ENCODE measurements around the gene RFPL2.
"Not testable (repeated sequence)": the region's sequence is repeated elsewhere in the genome, so short reads cannot be mapped to it uniquely, and the experiment has no call there.

RFPL2 gene

DNA sequence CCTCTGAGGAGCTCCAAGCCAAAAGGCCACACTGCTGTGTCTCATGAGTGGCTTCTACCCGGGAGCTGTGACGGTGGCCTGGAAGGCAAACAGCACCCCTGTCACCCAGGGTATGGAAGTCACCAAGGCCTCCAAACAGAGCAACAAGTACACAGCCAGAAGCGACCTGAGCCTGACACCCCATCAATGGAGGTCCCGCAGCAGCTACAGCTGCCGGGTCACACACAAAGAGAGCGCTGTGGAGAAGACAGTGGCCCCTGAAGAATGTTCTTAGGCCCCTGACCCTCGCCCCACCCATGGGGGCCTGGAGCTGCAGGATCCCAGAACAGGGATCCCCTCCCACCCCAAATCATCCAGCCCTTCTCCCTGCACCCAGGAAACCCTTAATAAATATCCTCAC, 4.9 kb downstream of the RFPL2 start:
- no peak for DNase-seq (ENCODE audit: low read depth)
- TF ChIP-seq, protein P1, sequence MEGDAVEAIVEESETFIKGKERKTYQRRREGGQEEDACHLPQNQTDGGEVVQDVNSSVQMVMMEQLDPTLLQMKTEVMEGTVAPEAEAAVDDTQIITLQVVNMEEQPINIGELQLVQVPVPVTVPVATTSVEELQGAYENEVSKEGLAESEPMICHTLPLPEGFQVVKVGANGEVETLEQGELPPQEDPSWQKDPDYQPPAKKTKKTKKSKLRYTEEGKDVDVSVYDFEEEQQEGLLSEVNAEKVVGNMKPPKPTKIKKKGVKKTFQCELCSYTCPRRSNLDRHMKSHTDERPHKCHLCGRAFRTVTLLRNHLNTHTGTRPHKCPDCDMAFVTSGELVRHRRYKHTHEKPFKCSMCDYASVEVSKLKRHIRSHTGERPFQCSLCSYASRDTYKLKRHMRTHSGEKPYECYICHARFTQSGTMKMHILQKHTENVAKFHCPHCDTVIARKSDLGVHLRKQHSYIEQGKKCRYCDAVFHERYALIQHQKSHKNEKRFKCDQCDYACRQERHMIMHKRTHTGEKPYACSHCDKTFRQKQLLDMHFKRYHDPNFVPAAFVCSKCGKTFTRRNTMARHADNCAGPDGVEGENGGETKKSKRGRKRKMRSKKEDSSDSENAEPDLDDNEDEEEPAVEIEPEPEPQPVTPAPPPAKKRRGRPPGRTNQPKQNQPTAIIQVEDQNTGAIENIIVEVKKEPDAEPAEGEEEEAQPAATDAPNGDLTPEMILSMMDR (conservative IDR thresholded peaks at IDR 0.05; ENCODE audit: low read length), result no peak

DNA sequence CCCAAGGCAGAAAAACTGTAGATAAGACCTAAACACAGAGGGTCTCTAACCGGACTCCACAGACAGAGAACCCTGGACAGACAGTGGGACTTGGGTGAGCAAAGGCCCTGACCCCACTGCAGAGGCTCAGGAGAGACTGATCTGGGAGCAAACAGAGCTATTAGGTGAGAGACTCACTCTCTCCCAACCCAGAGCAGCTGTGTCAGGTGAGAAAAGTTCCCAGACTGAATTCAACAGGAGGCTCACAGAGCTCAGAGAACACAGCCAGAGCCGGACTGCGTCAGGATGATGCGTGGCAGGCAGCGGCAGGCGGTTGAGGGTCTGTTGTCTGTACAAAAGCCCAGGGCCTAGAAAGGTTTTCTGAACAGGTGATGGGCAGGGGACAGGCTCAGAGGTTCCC, 5.5 kb downstream of the RFPL2 start:
- no peak for DNase-seq (ENCODE audit: low read depth)
- TF ChIP-seq, protein P1 (conservative IDR thresholded peaks at IDR 0.05; ENCODE audit: low read length), result no peak
- no peak overlapping the region for H3K4me3 ChIP-seq (ENCODE audit: low read length)

More for the DNA sequence above, 4.9 kb downstream of the RFPL2 start:
- no peak overlapping the region for H3K4me3 ChIP-seq (ENCODE audit: low read length)

DNA sequence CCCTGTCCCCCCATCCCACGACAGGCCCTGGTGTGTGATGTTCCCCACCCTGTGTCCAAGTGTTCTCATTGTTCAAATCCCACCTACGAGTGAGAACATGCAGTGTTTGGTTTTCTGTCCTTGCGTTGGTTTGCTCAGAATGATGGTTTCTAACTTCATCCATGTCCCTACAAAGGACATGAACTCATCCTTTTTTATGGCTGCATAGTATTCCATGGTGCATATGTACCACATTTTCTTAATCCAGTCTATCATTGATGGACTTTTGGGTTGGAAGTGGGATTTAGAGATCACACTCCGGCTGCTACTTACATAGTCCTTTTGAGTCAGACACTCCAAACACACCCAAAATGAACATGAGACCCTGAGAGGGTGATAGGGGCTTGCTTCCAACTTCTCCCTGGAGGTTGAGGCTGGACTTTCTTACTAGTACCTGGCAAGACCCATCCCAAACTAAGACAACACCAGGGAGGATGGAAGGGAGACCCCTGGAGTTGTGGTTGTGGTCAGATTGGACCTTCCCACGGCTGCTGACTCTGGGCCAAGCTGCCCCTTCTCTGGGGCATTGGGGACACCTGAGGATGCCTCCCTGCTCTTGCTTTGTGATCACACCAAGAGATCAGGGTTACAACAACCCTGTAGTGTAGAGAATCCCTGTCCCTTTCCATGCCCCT, 7.2 kb downstream of the RFPL2 start:
- DNase-seq (ENCODE audit: low read depth); H3K4me3 ChIP-seq (ENCODE audit: low read length): not testable (repeated sequence)

DNA sequence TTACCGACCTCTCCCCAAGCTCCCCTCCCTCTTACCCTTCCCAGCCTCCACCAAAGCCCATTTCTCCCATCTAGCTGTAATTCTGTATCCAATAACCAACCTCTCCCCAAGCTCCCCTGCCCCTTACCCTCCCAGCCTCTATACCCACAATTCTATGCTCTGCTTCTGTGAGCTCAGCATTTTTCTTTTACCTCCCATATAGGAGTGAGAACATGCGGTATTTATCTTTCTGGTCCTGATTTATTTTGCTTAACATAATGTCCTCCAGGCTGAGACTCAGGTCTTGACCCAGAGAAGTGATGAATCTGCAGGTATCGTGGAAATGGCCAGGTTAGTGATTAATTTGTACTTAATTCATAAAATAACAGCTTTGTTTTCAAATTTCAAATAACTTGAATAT, 9.0 kb downstream of the RFPL2 start:
- not testable (repeated sequence) for DNase-seq (ENCODE audit: low read depth); H3K4me3 ChIP-seq (ENCODE audit: low read length)

DNA sequence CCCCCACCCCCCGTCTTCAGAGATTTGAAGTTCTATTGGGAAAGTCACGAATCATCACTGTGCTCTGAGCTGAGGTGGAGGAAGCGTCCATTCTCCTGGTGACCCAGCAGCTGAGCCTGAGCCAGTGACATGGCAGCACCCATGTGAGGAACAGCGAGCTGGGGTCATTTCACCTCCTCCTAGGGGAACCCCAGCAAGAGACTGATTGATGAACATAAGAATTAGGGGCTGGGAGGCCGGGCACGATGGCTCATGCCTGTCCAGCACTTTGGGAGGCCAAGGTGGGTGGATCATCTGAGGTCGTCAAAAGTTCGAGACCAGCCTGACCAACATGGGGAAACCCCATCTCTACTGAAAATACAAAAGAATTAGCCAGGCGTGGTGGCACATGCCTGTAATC, 11.5 kb downstream of the RFPL2 start:
- not testable (repeated sequence) for DNase-seq (ENCODE audit: low read depth); H3K4me3 ChIP-seq (ENCODE audit: low read length)

DNA sequence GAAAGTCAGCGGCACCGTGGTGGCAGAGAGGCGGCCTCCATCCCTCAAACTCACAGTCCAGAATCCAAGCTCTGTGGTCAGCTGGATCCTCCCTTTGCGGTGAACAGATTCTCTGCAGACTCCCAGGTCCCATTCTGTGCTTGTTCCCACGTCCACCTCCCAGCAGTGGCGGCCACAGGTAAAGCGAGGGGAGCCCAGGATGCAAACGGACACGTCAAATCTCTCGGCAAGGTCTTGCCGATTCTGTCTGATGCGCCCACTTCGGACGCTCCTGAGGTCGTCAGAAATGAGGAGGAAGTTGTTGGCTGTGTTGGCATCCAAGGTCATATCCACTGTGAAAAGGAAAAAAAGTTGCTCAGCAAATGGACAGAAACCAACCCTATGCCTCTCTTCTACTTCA, 13.9 kb downstream of the RFPL2 start:
- not testable (repeated sequence) for H3K4me3 ChIP-seq (ENCODE audit: low read length); DNase-seq (ENCODE audit: low read depth)

DNA sequence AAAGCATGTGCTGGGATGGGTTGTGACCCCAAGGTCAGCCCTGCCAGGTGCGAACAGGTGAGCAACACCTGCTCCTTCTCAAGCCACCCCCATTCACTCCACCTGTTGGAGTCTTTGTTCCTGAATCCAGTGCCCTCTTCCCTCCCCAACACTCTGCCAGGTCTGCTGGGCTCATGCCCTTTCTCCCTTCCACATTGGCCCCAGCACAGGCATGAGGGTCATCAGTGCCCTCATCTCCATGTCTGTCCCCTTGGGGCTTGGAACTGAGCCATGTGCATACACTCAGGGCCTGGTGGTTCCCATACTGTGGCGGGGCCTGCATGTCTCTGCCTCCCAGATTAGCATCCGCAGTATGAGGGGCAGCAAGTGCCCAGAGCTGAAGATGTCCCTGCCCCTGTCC, 19.1 kb downstream of the RFPL2 start:
- H3K4me3 ChIP-seq (ENCODE audit: low read length), result no peak overlapping the region
- TF ChIP-seq, protein P1 (conservative IDR thresholded peaks at IDR 0.05; ENCODE audit: low read length), result no peak
- no peak for DNase-seq (ENCODE audit: low read depth)

DNA sequence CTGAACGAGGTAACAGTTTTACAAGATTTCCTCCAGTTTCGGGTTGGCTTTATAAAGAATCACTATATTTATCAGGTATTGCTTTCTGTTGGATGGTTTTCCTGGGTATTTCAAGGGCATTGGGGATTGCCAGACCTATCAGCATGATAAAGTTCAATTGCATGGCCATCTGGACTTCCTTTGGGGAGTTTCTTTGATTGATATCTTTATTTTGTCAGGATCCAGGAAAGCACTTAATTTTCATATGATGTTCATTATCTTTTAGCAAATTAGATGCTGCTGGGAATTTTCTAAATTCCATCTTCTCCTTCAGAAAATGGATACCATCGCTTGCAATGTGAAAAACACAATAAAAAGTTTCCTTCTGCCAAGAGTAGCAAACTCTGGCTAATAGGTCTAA, 21.2 kb downstream of the RFPL2 start:
- H3K4me3 ChIP-seq (ENCODE audit: low read length), result no peak overlapping the region
- TF ChIP-seq, protein P1 (conservative IDR thresholded peaks at IDR 0.05; ENCODE audit: low read length), result no peak
- DNase-seq (ENCODE audit: low read depth), result no peak

DNA sequence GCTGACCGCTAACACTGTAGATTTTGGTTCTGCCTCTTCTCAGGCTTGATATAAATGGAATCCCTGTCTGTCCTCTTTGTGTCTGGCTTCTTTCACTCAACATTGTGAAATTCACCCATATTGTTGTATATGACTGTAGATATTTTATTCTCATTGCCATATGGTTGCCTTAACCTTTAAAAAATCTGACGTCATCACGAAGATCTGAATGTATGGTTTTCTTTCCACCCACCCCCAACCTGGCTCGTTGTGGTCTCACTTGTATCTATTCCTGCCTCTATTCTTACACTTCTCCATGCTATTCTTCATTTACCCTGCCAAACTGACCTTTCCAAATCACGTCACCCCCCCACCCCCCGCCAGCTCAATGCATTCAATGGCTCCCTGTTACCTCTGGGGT, 23.8 kb downstream of the RFPL2 start:
- TF ChIP-seq, protein P1 (conservative IDR thresholded peaks at IDR 0.05; ENCODE audit: low read length), result no peak
- no peak overlapping the region for H3K4me3 ChIP-seq (ENCODE audit: low read length)
- no peak for DNase-seq (ENCODE audit: low read depth)
